HG03039 (cell line): Measurements from ENCODE around the gene CRK.

ENCODE experiments used
- ATAC-seq: cut with Tn5 transposase; IDR thresholded peaks from one replicate; pipeline ENCODE4 v1.9.1; 2021; ENCODE audit warnings: mild to moderate bottlenecking, moderate library complexity; ENCODE audit not compliant: unreplicated experiment

The CRK gene

DNA sequence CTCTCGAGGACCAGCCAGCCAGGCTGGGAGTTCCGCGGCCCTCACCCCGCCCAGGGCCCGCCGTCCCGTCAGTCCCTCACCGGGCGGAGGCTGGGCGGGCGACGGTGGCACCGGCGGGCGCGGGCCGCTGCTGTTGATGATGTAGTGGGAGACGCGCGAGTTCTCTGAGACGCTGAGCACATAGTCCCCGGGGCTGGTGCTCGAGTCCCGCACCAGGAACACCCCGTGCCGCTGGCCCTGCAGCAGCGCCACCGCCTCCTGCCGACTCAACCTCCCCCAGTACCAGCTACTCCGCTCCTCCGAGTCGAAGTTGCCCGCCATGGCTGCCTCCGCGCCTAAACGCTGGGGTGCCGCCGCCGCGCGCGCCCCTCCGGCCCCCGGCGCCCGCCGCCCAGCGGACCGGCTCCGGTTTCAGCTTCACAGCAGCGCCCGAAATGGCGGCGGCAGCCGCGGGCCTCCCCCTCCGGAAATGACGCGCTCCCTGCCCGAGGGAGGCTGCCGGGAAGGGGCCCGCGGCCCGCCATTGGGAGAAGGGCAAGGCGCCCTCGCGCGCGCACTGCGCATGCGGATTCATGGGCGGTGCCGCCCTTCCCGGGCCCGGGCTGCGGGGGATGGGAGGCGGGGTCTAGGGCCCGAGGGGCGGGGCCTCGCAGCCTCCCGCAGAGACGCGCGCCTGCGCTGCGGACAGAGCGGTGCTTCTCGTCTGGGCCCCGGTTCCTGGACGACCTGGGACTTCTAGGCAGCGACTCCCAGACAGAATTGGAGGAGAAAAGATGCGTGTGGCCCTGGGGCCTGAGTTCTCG is at the start of gene CRK:
Gene CRK (minus strand): TSS at position 436 of the 803 bp plus-strand sequence. CDS start 115 bp downstream, at position 321.
- ATAC-seq: peak; percentile 81

- ATAC-seq: no peak
Observed at GRCh38 chr17:1505586-1505985, 49.6 kb upstream of the CRK start.

DNA sequence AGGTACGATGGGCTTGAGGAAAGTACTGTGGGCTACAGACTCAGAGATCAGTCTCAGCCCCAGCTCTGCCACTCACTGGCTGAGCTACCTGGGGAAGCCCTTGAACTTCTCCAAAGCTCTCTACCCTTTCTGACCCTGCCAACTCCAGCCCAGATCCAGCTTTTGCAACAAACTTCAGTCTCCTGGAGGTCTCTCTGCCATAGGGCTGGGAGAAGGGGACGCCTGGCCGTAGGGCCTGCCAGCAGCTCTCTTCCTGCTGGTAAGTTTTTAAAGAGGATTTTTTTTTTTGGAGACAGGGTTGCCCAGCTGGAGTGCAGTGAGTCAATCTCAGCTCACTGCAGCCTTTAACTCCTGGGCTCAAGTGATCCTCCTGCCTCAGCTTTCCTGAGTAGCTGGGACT is 48.8 kb upstream of the CRK start:
- ATAC-seq: no peak

GRCh38 chr17:1503699-1504098 is 47.7 kb upstream of the CRK start:
- ATAC-seq: no peak

DNA sequence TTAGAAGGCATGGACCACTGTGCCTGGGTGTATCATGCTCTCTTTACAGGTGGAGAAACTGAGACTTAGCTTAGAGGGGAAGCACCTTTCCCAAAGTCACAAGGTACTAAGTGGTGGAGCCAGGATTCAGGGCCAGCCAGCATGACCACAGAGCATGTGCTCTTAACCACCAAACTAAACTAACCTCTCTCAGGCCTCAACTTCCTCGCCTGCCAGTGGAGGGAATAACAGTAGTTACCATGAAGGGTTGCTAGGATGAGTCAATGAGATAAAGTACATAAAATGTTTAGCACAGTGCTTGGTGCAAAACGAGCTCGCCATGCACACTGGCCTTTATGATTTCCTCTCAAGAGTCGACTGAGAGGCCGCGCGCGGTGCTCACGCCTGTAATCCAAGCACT is 42.8 kb upstream of the CRK start:
- ATAC-seq: no peak

- no peak for ATAC-seq
Observed at GRCh38 chr17:1498233-1498632, 42.2 kb upstream of the CRK start.

DNA sequence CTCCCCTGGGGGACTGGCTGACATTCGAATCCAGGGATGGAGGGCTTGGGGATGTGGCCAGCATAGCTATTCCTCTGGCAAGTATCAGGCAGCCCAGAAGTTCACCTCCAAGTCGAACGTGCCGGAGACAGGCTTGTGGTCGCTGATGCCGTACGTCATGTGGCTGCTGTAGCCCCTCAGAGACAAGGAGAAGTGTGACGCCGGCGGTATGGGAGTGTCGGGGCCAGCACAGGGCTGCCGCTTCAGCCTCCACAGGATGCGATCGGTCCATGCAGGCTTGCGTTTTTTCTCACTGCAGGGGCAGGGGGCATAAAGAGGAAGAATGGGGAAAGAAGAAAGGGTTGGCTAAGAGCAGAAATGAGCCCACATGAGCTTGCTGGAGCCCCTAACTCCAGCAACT is 41.8 kb upstream of the CRK start:
- ATAC-seq: no peak

DNA sequence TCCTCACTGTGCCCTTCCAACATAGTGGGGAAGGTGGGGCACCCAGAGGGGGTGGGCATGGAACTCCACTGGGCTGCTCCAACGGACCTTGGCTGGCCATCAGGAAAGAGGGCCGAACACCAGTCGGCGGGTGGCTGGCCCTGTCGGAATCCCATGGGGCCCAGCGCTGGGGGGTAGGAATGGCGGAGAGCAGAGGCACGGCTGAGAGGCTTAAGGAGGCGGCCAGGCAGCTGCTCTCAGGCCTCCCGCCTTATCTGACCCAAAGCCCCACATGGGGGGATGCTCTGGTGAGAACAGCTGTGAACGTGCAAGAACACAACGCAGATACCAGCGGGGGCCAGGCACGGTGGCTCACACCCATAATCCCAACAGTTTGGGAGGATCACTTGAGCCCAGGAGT is 40.8 kb upstream of the CRK start:
- no peak for ATAC-seq

GRCh38 chr17:1495265-1495989 is 39.4 kb upstream of the CRK start:
- no peak for ATAC-seq

GRCh38 chr17:1494736-1495253 is 38.8 kb upstream of the CRK start:
- no peak for ATAC-seq

- no peak for ATAC-seq
Observed at GRCh38 chr17:1494203-1494602, 38.2 kb upstream of the CRK start.

DNA sequence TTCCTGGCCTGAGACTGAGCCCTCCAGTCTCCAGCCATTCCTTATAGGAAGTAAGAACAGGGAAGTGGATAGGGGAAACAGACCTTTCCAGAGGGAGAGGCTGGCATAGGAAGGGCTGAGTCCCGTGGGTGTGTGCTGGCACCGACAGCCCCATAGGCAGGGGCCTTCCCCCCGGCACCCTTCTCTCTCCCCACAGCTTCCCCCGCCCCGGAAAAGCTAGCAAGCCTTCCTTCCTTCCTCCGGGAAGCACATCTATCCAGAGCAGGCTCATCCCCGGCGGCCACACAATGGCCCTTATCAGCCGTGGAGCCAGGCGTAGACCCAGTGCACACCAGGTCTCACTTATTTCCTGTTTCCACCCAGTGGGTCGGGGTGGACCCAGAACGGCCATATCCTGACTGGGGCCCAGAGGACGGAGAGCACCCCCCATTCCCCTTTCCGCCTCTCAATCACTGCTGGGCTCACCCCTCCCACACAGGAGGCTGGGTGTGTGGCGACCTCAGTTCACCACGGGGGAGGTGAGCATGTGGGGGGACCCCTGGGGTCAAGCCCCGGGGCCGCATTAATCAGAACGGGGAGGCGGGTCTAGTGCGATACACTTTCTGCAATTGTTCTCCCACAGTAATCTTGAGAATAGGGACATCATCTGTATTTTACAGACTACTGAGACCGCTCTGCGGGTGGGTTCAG is 37.4 kb upstream of the CRK start:
- no peak for ATAC-seq

DNA sequence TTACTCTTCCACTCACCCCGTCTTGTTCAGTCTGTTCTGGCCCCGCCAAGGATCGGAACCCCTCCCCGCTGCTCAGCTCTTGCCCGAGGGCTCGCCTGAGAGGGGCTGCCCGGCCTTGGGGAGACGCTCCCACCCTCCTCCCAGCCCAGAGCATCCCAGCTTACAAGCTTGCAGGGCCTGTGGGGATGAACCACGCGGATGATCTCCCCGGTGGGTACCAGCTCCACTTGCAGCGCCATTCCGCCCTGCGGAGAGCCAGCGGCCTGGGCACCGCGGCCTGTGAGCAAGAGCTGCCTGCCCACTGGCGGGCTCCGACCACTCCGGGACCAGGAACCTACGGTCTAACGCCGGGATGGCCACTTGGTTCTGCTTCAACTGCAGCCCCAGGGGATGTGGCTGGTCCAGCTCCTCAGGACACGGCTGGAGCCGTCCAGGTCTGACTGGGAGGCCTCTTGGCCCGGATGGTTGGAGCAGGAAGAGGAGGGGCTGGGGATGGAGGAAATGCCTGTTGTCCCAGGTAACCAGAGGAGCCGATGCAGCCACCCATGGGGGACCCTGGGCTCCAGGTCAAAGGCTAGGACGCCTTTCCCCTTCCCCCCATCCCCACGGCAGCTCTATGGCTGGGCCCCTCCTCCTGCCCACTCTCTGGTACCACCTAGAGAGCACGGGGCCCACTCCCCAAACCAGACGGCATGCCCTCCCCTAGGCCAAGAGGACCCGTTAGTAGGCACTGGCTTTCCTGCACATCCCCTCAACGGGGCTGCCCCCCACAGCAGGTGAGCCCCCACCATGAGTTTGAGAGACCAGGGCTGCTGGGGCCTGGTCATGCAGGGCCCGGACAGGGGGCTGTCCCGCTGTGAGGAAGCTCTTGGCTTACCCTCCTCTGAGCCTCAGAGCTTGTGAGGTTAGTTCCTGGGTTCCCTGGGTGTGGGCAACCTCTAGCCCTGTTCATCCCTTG is 36.5 kb upstream of the CRK start, which contains the start of gene MYO1C:
Gene MYO1C (minus strand): TSS at position 438 of the 958 bp plus-strand sequence. CDS start 199 bp downstream, at position 239.
- ATAC-seq: no peak

GRCh38 chr17:1491443-1492248 is 35.6 kb upstream of the CRK start:
- ATAC-seq: peak; percentile 37

DNA sequence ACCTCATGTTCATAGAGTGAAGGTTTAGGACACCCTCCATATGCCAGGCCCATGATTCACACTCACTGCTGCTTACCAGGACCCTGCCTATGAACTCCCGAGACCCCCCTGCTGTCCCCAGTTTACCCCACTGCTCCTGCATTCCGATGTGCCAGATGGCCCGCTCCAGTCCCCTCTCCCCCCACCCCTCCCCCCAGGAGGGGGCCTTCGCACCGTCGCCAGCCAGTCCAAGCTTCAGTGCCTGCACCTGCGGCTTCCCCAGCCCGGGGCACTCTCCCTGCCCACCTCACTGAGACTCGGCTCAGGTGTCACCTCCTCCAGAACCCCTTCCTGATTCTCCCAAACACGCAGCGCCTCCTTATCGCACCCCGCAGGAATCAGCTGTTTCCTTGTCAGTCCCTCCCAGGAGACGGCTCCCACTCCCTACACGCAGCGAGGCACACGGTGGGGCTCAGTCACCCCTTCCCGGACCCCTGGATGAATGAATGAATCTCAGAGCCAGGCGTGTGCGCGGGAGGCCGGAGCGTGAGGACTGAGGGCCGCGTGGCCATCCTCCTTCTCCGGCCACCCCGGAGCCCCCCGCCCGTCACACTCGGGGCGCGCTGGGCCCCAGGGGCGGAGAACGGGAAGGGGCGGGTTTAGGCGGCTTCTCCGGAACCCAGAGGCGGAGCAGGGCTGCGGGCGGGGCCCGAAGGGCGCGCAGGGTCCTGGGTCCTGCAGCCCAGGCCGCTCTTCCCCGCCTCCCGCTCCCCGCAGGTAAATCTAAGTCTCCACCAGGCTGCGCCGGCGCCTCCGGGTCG is 34.8 kb upstream of the CRK start:
- ATAC-seq: peak; percentile 29

DNA sequence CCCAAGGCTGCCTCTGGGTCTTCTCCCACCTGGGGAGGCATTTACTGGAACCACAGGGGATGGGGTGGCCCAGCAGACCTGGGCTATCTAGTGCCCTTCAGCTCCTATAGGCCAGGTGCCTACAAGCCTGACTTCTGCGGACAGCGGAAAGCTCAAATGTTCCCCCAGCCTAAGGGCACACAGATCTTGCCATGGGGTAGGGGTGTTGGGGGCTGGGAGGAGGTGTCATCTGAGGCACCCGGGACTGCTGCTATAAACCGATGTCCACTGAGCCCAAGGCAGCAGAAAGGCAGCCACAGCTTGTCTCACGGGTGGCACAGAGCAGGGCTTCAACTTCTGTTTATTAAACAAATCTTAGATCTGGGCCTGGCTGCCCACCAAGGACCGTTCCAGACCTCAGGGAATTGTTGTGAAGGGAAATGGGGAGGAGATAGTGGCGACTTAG is 32.8 kb upstream of the CRK start:
- ATAC-seq: no peak

GRCh38 chr17:1487939-1488825 is 32.1 kb upstream of the CRK start:
- peak; percentile 32 for ATAC-seq
